Liver (tissue), 3 donors: ENCODE data around the gene OPTC.

Source experiments
- ATF3 ChIP-seq: IDR thresholded peaks from 2 replicates; pipeline ENCODE4 v1.6.1; 2016; ENCODE audit warnings: antibody characterized with exemption
- CTCF ChIP-seq: fragments of 150-350 bp; IDR thresholded peaks from 2 replicates; pipeline ENCODE4 v1.5.1; 2017; ENCODE audit warnings: improper control_type of control experiment, low read depth, low read length; ENCODE audit not compliant: missing input control
- EGR1 ChIP-seq, 2 donors: IDR thresholded peaks; 2 replicates each; pipeline ENCODE4 v1.6.1; 2016 to 2018; ENCODE audit warnings: antibody characterized with exemption in 2 of 2, low read depth in 2 of 2
- GABPA ChIP-seq, 2 donors: IDR thresholded peaks in 1 of 2; conservative IDR thresholded peaks in 1 of 2; 2 replicates each; pipeline ENCODE4 v1.6.1; 2016; ENCODE audit warnings: antibody characterized with exemption in 2 of 2, mild to moderate bottlenecking in 1 of 2, moderate library complexity in 1 of 2
- HNF4A ChIP-seq, 2 donors: conservative IDR thresholded peaks; 2 replicates each; pipeline ENCODE4 v1.6.1; 2016; ENCODE audit warnings: antibody characterized with exemption in 2 of 2, mild to moderate bottlenecking in 2 of 2
- HNF4G ChIP-seq: IDR thresholded peaks from 2 replicates; pipeline ENCODE4 v1.6.1; 2016; ENCODE audit warnings: antibody characterized with exemption
- JUND ChIP-seq, 2 donors: IDR thresholded peaks; 2 replicates each; pipeline ENCODE4 v1.6.1; 2016; ENCODE audit warnings: antibody characterized with exemption in 2 of 2
- MAX ChIP-seq: IDR thresholded peaks from 2 replicates; pipeline ENCODE4 v1.6.1; 2016; ENCODE audit warnings: antibody characterized with exemption
- RAD21 ChIP-seq, 2 donors: IDR thresholded peaks; 2 replicates each; pipeline ENCODE4 v1.6.1; 2016; ENCODE audit warnings: antibody characterized with exemption in 2 of 2, mild to moderate bottlenecking in 2 of 2
- REST ChIP-seq: IDR thresholded peaks from 2 replicates; pipeline ENCODE4 v1.6.1; 2016; ENCODE audit warnings: antibody characterized with exemption, mild to moderate bottlenecking
- SP1 ChIP-seq: IDR thresholded peaks from 2 replicates; pipeline ENCODE4 v1.6.1; 2018; ENCODE audit warnings: antibody characterized with exemption, mild to moderate bottlenecking
- TAF1 ChIP-seq: conservative IDR thresholded peaks from 2 replicates; pipeline ENCODE4 v1.6.1; 2016; ENCODE audit warnings: antibody characterized with exemption, mild to moderate bottlenecking
- YY1 ChIP-seq: IDR thresholded peaks from 2 replicates; pipeline ENCODE4 v1.6.1; 2016; ENCODE audit warnings: antibody characterized with exemption, mild to moderate bottlenecking
- donor health status: healthy.
- donor health status: healthy.

GRCh38 chr1:203519896-203520295 lies 25.9 kb downstream of the OPTC start:
- TF ChIP-seq ATF3 (no peak), CTCF (no peak), HNF4G (no peak), GABPA (IDR thresholded peaks at IDR 0.05 in 1 of 2, conservative IDR thresholded peaks at IDR 0.05 in 1 of 2) (no peak), MAX (no peak), YY1 (no peak), REST (no peak), EGR1 (IDR thresholded peaks at IDR 0.05; ENCODE audit: low read depth in 2 of 2) (no peak), RAD21 (IDR thresholded peaks at IDR 0.05) (no peak), JUND (IDR thresholded peaks at IDR 0.05) (no peak), TAF1 (no peak), HNF4A (conservative IDR thresholded peaks at IDR 0.05) (no peak), SP1 (no peak)
